Prostate gland (tissue), 2 donors: ENCODE data around the gene LSS.

Experiments
- POLR2AphosphoS5 ChIP-seq: sonication (generic); formaldehyde crosslinking; IDR thresholded peaks from one replicate; pipeline ENCODE4 v1.6.1; 2017; ENCODE audit warnings: antibody characterized with exemption
- TF ChIP-seq, protein P1 (sequence below), 4 experiments: fragments of 200-600 bp in 2 of 4; fragments of 450-650 bp in 2 of 4; sonication (generic) in 2 of 4; IDR thresholded peaks; 1 replicate in 3 of 4; 2 replicates in 1 of 4; pipeline ENCODE4 v1.5.1; 2016 to 2019; ENCODE audit warnings: antibody characterized with exemption in 4 of 4, mild to moderate bottlenecking in 2 of 4, moderate library complexity in 2 of 4

DNA sequence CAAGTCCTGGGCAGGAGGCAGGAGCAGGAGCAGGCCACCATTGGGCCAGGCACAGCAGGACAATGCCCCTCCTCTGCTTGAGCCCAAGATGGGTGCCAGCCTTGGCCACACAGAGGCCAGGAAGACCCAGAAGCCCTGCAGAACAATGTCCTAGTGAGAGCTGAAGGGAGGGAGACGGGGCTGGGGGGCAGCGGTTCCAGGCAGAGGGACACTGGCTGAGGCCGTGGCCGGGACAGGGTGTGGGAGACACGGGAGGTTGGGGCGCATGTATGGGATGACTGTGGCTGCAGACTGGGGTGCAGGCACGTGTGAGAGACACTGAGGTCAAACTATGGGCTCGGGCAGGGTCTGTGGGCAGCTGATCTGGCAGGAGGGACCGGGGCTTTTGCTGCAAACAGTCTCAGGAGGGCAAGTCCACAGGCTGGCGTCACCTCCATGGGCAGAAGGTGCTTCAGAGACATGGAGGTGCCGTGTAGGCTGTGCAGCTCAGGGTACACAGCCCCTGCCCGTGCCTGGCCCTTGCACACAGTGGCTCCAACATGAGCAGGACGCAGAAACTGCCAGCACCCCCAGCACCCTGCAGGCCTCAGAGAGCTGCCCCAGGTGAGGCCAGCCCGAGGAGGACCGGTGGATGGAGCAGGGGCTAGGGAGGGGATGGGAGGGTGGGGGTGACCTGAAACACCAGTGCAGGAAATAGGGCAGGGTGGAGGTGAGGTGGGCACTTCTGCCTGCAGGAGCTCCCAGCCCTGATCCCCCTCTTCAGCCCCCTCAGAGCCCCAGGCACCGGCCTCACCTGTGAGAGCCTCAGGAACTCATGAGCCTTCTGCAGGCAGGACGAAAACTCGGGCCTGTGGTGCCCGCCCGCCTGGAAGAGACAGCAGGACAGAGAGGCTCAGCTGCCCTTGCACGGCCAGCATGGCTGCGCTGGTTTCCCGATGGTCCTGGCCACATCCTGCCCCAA lies 19.5 kb downstream of the LSS start:
- no peak for TF ChIP-seq POLR2AphosphoS5
- TF ChIP-seq, protein P1, sequence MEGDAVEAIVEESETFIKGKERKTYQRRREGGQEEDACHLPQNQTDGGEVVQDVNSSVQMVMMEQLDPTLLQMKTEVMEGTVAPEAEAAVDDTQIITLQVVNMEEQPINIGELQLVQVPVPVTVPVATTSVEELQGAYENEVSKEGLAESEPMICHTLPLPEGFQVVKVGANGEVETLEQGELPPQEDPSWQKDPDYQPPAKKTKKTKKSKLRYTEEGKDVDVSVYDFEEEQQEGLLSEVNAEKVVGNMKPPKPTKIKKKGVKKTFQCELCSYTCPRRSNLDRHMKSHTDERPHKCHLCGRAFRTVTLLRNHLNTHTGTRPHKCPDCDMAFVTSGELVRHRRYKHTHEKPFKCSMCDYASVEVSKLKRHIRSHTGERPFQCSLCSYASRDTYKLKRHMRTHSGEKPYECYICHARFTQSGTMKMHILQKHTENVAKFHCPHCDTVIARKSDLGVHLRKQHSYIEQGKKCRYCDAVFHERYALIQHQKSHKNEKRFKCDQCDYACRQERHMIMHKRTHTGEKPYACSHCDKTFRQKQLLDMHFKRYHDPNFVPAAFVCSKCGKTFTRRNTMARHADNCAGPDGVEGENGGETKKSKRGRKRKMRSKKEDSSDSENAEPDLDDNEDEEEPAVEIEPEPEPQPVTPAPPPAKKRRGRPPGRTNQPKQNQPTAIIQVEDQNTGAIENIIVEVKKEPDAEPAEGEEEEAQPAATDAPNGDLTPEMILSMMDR (IDR thresholded peaks at IDR 0.05): no peak
